Endodermal cell (in vitro differentiated cells): Measurements from ENCODE around the gene TUBA3C. TPM values are rescaled to one million over a fixed set of nuclear protein-coding genes. Genes with fewer than 3 reads are reported as not detected.
"Not testable (repeated sequence)": the region's sequence is repeated elsewhere in the genome, so short reads cannot be mapped to it uniquely, and the experiment has no call there.

ENCODE experiments used
- DNase-seq: peaks from one replicate; pipeline ENCODE4 v3.0.0-alpha.2; 2017
- H3K27ac ChIP-seq: 2 replicates; pipeline ENCODE4 v1.5.1; 2013; ENCODE audit warnings: mild to moderate bottlenecking, low read depth, low read length, moderate library complexity
- H3K27me3 ChIP-seq: 2 replicates; pipeline ENCODE4 v1.6.1; 2013; ENCODE audit warnings: mild to moderate bottlenecking, low read length, moderate library complexity; ENCODE audit not compliant: insufficient read depth, control insufficient read depth, poor library complexity, severe bottlenecking
- H3K36me3 ChIP-seq: 2 replicates; pipeline ENCODE4 v1.7.0; 2013; ENCODE audit warnings: mild to moderate bottlenecking, low read length, moderate library complexity; ENCODE audit not compliant: control insufficient read depth, insufficient read depth
- H3K4me1 ChIP-seq: one replicate; pipeline ENCODE4 v1.7.0; 2013; ENCODE audit warnings: low read length; ENCODE audit not compliant: control insufficient read depth, insufficient read depth
- H3K4me3 ChIP-seq: 2 replicates; pipeline ENCODE4 v1.5.1; 2013; ENCODE audit warnings: mild to moderate bottlenecking, low read length, moderate library complexity
- H3K9ac ChIP-seq: 2 replicates; pipeline ENCODE4 v1.6.1; 2013; ENCODE audit warnings: mild to moderate bottlenecking, low read length, moderate library complexity; ENCODE audit not compliant: poor library complexity, severe bottlenecking; ENCODE audit errors: extremely low read depth
- H3K9me3 ChIP-seq: 2 replicates; pipeline ENCODE4 v1.6.1; 2013; ENCODE audit warnings: mild to moderate bottlenecking, low read length, moderate library complexity; ENCODE audit not compliant: control insufficient read depth
- H3K27ac Mint-ChIP-seq: 2 replicates; pipeline ENCODE4 v1.8.0; 2020; ENCODE audit warnings: mixed read lengths
- H3K27me3 Mint-ChIP-seq: 2 replicates; pipeline ENCODE4 v1.8.0; 2021; ENCODE audit warnings: mild to moderate bottlenecking, mixed read lengths; ENCODE audit not compliant: insufficient read depth
- H3K36me3 Mint-ChIP-seq: 2 replicates; pipeline ENCODE4 v1.8.0; 2020; ENCODE audit warnings: low read depth, mixed read lengths
- H3K4me1 Mint-ChIP-seq: 2 replicates; pipeline ENCODE4 v1.8.0; 2020; ENCODE audit warnings: mixed read lengths
- H3K4me3 Mint-ChIP-seq: 2 replicates; pipeline ENCODE4 v1.8.0; 2020; ENCODE audit warnings: mild to moderate bottlenecking, moderate library complexity, mixed read lengths
- H3K9me3 Mint-ChIP-seq: 2 replicates; pipeline ENCODE4 v1.8.0; 2020; ENCODE audit warnings: mild to moderate bottlenecking, mixed read lengths
- WGBS, 2 experiments: methylation state at CpG; one replicate each; pipeline versions ENCODE4 v1.1.5 to v1.1.7; 2013; ENCODE audit warnings: missing lambda C conversion rate in 2 of 2, mixed read lengths in 1 of 2; ENCODE audit not compliant: insufficient coverage in 1 of 2, insufficient read length in 1 of 2; 5-methylcytosine and 5-hydroxymethylcytosine counted together
- long read RNA-seq, 4 experiments: library from polyadenylated mRNA in 2 of 4; library from RNA in 1 of 4; library from capped mRNA in 1 of 4; stranded (forward) in 3 of 4; unstranded in 1 of 4; transcript quantifications; one replicate each; pipeline ENCODE4 v2.0.0, GENCODE V29; 2020 to 2021; ENCODE audit warnings: inconsistent platforms in 1 of 4
- polyA plus RNA-seq, 2 experiments: library from polyadenylated mRNA; stranded (reverse); fragments of 50-300 nt; gene quantifications; one replicate each; pipeline ENCODE4 v1.2.3, GENCODE V29; 2013
- total RNA-seq, 2 donors: library from RNA; stranded (reverse); fragmentation: NEBNext Ultra II Directional in 1 of 2; extraction: Animal tissue kit (Norgen Biotek cat#: 25700) in 1 of 2; gene quantifications; 2 replicates in 1 of 2; 3 replicates in 1 of 2; pipeline ENCODE4 v1.2.1, GENCODE V29; 2021
- TF ChIP-seq, protein P1 (sequence below): fragments of 200-600 bp; sonication (generic); conservative IDR thresholded peaks from 2 replicates; pipeline ENCODE4 v1.5.0; 2021; ENCODE audit warnings: antibody characterized with exemption, mild to moderate bottlenecking

Gene TUBA3C
- total RNA-seq = not detected
- polyA plus RNA-seq (2013, experiment 1 of 2) = not detected
- not detected for polyA plus RNA-seq (2013, experiment 2 of 2)
- long read RNA-seq, experiment 1 = 0 reads
- long read RNA-seq, experiment 2 = 0 reads
- long read RNA-seq, experiment 3 = 0 reads
- long read RNA-seq, experiment 4 = 0 reads

DNA sequence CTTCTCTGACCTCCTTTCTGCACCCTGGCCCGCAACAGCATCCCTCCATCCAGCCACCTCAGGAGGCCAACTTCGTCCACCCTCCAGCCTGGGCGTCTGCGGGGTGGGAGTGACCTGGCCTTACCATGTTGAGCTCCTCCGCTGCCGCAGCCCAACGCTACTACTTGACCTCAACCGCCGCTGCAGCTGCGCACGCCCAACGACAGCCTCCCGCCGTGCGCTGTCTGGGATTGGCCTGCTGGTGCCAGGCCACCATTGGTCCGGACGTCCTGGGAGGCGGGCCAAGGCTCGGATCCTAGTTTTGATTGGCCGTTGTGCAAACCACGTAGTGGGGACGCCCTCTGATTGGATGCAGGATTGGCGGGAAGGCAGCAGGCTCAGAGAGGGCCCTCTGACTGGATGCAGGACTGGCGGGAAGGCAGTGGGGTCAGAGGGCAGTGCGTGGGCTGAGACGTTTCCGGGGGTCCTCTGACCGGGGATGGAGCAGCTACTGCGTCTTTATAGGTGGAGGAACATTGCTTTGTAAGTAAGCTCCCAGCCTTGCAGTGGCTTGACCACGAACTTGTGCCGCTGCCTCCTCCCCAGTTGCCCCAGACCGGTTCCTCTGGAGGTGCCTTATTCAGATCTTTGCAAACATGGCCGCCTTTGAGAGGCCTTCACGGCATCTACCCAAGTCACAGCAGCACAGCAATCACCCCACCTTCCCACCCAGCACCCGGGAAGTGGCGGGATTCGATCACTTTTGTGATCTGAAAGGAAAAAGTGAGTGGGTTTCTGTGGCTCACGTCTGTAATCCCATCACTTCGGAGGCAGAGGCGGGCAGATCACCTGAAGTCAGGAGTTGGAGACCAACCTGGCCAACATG is at the start of gene TUBA3C:
Gene TUBA3C (minus strand): TSS at position 204 of the 865 bp plus-strand sequence. CDS start 77 bp downstream, at position 127.
- H3K4me1 ChIP-seq = no peaks in the 10 kb centered on the region
- DNase-seq = no peak
- H3K4me3 ChIP-seq = no peak within 1 kb of the TSS
- H3K27ac Mint-ChIP-seq = no peak within 1 kb of the TSS
- no peaks in the 10 kb centered on the region for H3K36me3 ChIP-seq
- H3K27ac ChIP-seq = no peak within 1 kb of the TSS
- no peaks in the 10 kb centered on the region for H3K4me1 Mint-ChIP-seq
- H3K9me3 Mint-ChIP-seq = peaks cover 98% of the 10 kb centered on the region
- no peak within 1 kb of the TSS for H3K9ac ChIP-seq
- TF ChIP-seq, protein P1, sequence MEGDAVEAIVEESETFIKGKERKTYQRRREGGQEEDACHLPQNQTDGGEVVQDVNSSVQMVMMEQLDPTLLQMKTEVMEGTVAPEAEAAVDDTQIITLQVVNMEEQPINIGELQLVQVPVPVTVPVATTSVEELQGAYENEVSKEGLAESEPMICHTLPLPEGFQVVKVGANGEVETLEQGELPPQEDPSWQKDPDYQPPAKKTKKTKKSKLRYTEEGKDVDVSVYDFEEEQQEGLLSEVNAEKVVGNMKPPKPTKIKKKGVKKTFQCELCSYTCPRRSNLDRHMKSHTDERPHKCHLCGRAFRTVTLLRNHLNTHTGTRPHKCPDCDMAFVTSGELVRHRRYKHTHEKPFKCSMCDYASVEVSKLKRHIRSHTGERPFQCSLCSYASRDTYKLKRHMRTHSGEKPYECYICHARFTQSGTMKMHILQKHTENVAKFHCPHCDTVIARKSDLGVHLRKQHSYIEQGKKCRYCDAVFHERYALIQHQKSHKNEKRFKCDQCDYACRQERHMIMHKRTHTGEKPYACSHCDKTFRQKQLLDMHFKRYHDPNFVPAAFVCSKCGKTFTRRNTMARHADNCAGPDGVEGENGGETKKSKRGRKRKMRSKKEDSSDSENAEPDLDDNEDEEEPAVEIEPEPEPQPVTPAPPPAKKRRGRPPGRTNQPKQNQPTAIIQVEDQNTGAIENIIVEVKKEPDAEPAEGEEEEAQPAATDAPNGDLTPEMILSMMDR = no peak
- 85 to 91% methylated on average over 15 to 40 of the region's 40 CpGs for WGBS, 2 experiments
- H3K9me3 ChIP-seq = peaks cover 74% of the 10 kb centered on the region
- no peaks in the 10 kb centered on the region for H3K27me3 Mint-ChIP-seq
- no peak within 1 kb of the TSS for H3K4me3 Mint-ChIP-seq
- peaks cover 3% of the 10 kb centered on the region for H3K36me3 Mint-ChIP-seq
- H3K27me3 ChIP-seq = no peaks in the 10 kb centered on the region

DNA sequence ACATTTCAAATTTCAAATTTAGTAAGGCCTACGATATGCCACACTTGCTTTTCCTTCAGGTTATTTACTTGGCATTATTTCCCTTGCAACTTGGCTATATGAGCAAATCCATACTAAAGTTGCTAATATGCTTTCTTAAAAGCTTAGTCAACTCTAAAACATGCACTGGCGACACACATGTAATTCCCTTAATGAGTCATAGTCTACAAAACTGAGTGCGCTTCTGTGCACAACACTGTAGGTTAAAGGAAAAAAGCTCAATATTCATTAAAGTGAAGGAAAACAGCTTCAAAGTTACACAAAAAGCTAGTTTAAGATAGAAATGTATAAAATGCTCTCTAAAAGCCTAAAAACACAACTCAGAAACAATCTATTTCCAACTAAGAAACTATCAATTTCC is 25.8 kb upstream of the TUBA3C start:
- not testable (repeated sequence) for H3K4me3 Mint-ChIP-seq, DNase-seq, H3K36me3 Mint-ChIP-seq, H3K4me1 ChIP-seq, H3K36me3 ChIP-seq, H3K27ac ChIP-seq, H3K27me3 ChIP-seq, H3K4me3 ChIP-seq, H3K4me1 Mint-ChIP-seq, H3K27ac Mint-ChIP-seq, H3K27me3 Mint-ChIP-seq, H3K9ac ChIP-seq
- WGBS, 2 experiments = 67 to 74% methylated on average over 2 to 3 of the region's 3 CpGs
- peaks cover 28% of the 10 kb centered on the region for H3K9me3 ChIP-seq
- peaks cover 67% of the 10 kb centered on the region for H3K9me3 Mint-ChIP-seq

DNA sequence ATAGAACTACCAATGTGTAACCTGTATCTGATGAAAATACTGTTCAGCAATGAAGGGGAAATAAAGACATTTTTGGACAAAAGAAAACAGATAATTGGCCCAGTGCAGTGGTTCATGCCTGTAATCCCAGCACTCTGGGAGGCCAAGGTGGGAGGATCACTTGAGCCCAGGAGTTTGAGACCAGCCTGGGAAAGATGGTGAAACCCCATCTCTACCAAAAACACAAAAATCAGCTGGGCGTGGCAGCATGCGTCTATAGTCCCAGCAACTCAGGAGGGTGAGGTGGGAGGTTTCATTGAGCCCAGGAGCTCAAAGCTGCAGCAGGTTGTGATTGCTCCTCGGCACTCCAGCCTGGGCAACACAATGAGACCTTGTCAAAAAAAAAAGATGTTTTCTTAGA is 11.0 kb upstream of the TUBA3C start:
- H3K27ac ChIP-seq = not testable (repeated sequence)

DNA sequence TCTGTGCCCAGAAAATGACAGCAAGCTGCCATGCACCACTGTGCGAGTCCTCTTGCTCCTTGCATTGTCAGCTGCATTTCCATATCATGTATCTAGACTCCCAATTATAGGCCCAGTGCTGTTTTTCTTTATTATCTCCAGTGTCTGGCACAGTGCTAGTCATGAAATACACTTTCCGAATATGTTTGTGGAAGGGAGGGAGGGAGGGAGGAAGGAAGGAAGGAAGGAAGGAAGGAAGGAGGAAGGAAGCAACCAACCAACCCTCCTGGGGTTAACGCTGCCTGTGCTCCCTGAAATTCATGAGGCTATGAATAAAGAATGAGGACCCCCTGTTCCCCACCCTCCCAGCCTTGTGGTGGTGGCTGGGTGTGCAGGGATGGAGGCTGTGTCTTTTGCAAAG is 8.3 kb upstream of the TUBA3C start:
- H3K9me3 ChIP-seq = peaks cover 36% of the 10 kb centered on the region
- not testable (repeated sequence) for H3K4me3 Mint-ChIP-seq, H3K4me1 Mint-ChIP-seq, H3K4me1 ChIP-seq, H3K27me3 Mint-ChIP-seq, H3K27ac Mint-ChIP-seq, H3K27ac ChIP-seq, H3K36me3 ChIP-seq, H3K9ac ChIP-seq, H3K36me3 Mint-ChIP-seq, H3K27me3 ChIP-seq, H3K4me3 ChIP-seq, DNase-seq
- peaks cover 90% of the 10 kb centered on the region for H3K9me3 Mint-ChIP-seq
- WGBS, 2 experiments = 61 to 80% methylated on average over 1 to 3 of the region's 3 CpGs

More for the DNA sequence above, 11.0 kb upstream of the TUBA3C start:
- H3K27me3 ChIP-seq, H3K4me3 ChIP-seq, H3K4me1 Mint-ChIP-seq, DNase-seq, H3K9ac ChIP-seq, H3K4me3 Mint-ChIP-seq, H3K36me3 ChIP-seq, H3K27me3 Mint-ChIP-seq, H3K27ac Mint-ChIP-seq, H3K4me1 ChIP-seq, H3K36me3 Mint-ChIP-seq: not testable (repeated sequence)
- peaks cover 23% of the 10 kb centered on the region for H3K9me3 ChIP-seq
- 80 to 85% methylated on average over 1 to 3 of the region's 3 CpGs for WGBS, 2 experiments
- peaks cover 88% of the 10 kb centered on the region for H3K9me3 Mint-ChIP-seq

DNA sequence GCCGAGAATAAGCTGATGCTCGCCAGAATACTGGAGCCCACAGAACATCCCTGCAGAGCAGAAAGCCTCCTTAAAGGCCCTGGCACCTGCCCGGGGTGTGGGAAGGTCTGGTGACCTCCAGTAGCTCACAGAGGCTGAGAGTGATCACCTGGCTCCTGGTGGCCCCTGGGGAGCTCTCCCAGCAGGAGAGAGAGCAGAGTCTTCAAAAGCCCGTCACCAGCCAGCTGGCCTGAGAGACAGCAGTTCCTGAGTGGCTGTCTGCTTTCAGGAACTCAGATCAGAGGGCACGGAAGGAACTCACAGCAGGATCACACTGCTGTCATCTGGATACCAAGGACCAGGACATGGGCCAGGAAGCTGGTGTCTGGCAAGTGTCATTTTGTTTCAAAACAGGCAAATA is 7.7 kb upstream of the TUBA3C start:
- H3K4me3 Mint-ChIP-seq, DNase-seq, H3K27ac ChIP-seq, H3K36me3 Mint-ChIP-seq, H3K4me1 ChIP-seq, H3K27ac Mint-ChIP-seq, H3K27me3 Mint-ChIP-seq, H3K4me3 ChIP-seq, H3K4me1 Mint-ChIP-seq, H3K27me3 ChIP-seq, H3K9ac ChIP-seq, H3K36me3 ChIP-seq: not testable (repeated sequence)
- peaks cover 90% of the 10 kb centered on the region for H3K9me3 Mint-ChIP-seq
- peaks cover 41% of the 10 kb centered on the region for H3K9me3 ChIP-seq
- WGBS, 2 experiments = 77% methylated on average over 4 of the region's 5 CpGs; no CpG with 5 or more reads in 1 of the 2 experiments
